ENCODE data around the gene SMPDL3B. TPM values are rescaled to one million over a fixed set of nuclear protein-coding genes. Genes with fewer than 3 reads are reported as not detected.
A peak's percentile ranks its signal among the peaks of the same experiment; 100 is the strongest.

Gene SMPDL3B
- total RNA-seq, 4 donors from 2014 or later, result 0.48 to 3.2 (median 1.7) TPM

GRCh38 chr1:27886744-27887143, 48.1 kb upstream of the SMPDL3B start:
- Histone ChIP-seq H3K4me1 (peaks cover 4% of the 10 kb centered on the region), H3K9me3 (no peaks in the 10 kb centered on the region), H3K27me3 (no peaks in the 10 kb centered on the region), H3K27ac (no peak overlapping the region), H3K36me3 (peaks cover 50% of the 10 kb centered on the region), H3K4me3 (no peak overlapping the region)
- DNase-seq (ENCODE audit: low spot score in 2 of 2), result no peak
- TF ChIP-seq EP300 (IDR thresholded peaks at IDR 0.05) (no peak), POLR2A (IDR thresholded peaks at IDR 0.05) (no peak), POLR2AphosphoS5 (IDR thresholded peaks at IDR 0.05) (no peak), CTCF (IDR thresholded peaks at IDR 0.05) (no peak)
- 87% methylated on average over 3 of the region's 3 CpGs for WGBS

- no peak for DNase-seq (ENCODE audit: low spot score in 2 of 2)
- Histone ChIP-seq H3K4me3 (no peak overlapping the region), H3K36me3 (peaks cover 51% of the 10 kb centered on the region), H3K9me3 (no peaks in the 10 kb centered on the region), H3K27me3 (no peaks in the 10 kb centered on the region), H3K27ac (no peak overlapping the region), H3K4me1 (peaks cover 4% of the 10 kb centered on the region)
- WGBS, result 76% methylated on average over 6 of the region's 8 CpGs
- no peak for TF ChIP-seq EP300 (IDR thresholded peaks at IDR 0.05)
- no peak for TF ChIP-seq POLR2A (IDR thresholded peaks at IDR 0.05)
- no peak for TF ChIP-seq POLR2AphosphoS5 (IDR thresholded peaks at IDR 0.05)
- TF ChIP-seq CTCF (IDR thresholded peaks at IDR 0.05), result no peak
Observed at GRCh38 chr1:27887215-27888021, 47.4 kb upstream of the SMPDL3B start.

GRCh38 chr1:27889506-27889905, 45.3 kb upstream of the SMPDL3B start:
- DNase-seq (ENCODE audit: low spot score in 2 of 2), result no peak
- H3K36me3 ChIP-seq, result peaks cover 57% of the 10 kb centered on the region
- H3K9me3 ChIP-seq, result no peaks in the 10 kb centered on the region
- TF ChIP-seq POLR2A (IDR thresholded peaks at IDR 0.05) (no peak), CTCF (IDR thresholded peaks at IDR 0.05) (no peak), EP300 (IDR thresholded peaks at IDR 0.05) (no peak), POLR2AphosphoS5 (IDR thresholded peaks at IDR 0.05) (no peak)
- H3K4me1 ChIP-seq, result peaks cover 4% of the 10 kb centered on the region
- H3K27ac ChIP-seq, result no peak overlapping the region
- no peak overlapping the region for H3K4me3 ChIP-seq
- no peaks in the 10 kb centered on the region for H3K27me3 ChIP-seq
- 88% methylated on average over 3 of the region's 3 CpGs for WGBS

- Histone ChIP-seq H3K36me3 (peaks cover 70% of the 10 kb centered on the region), H3K9me3 (no peaks in the 10 kb centered on the region), H3K4me3 (no peak overlapping the region), H3K27me3 (no peaks in the 10 kb centered on the region), H3K4me1 (peaks cover 4% of the 10 kb centered on the region), H3K27ac (peak overlapping the region; percentile 31)
- DNase-seq (ENCODE audit: low spot score in 2 of 2), result no peak
- WGBS, result 77% methylated on average over 7 of the region's 7 CpGs
- no peak for TF ChIP-seq EP300 (IDR thresholded peaks at IDR 0.05)
- TF ChIP-seq CTCF (IDR thresholded peaks at IDR 0.05), result no peak
- no peak for TF ChIP-seq POLR2A (IDR thresholded peaks at IDR 0.05)
- TF ChIP-seq POLR2AphosphoS5 (IDR thresholded peaks at IDR 0.05), result no peak
Observed at GRCh38 chr1:27891196-27891889, 43.5 kb upstream of the SMPDL3B start.

- DNase-seq (ENCODE audit: low spot score in 2 of 2), result no peak
- H3K27me3 ChIP-seq, result no peaks in the 10 kb centered on the region
- TF ChIP-seq POLR2A (IDR thresholded peaks at IDR 0.05) (no peak), CTCF (IDR thresholded peaks at IDR 0.05) (no peak), POLR2AphosphoS5 (IDR thresholded peaks at IDR 0.05) (no peak), EP300 (IDR thresholded peaks at IDR 0.05) (no peak)
- H3K27ac ChIP-seq, result no peak overlapping the region
- peaks cover 80% of the 10 kb centered on the region for H3K36me3 ChIP-seq
- 77% methylated on average over 3 of the region's 3 CpGs for WGBS
- H3K9me3 ChIP-seq, result no peaks in the 10 kb centered on the region
- no peak overlapping the region for H3K4me3 ChIP-seq
- H3K4me1 ChIP-seq, result no peaks in the 10 kb centered on the region
Observed at GRCh38 chr1:27894521-27894920, 40.3 kb upstream of the SMPDL3B start.
